Breast epithelium (tissue), 3 donors: ENCODE measurements around the gene TFCP2.

Experiments used
- POLR2A ChIP-seq: fragments of 450-650 bp; IDR thresholded peaks from one replicate; pipeline ENCODE4 v1.6.1; 2016; ENCODE audit warnings: antibody characterized with exemption, mild to moderate bottlenecking, moderate library complexity
- POLR2AphosphoS5 ChIP-seq, 3 donors: sonication (generic); formaldehyde crosslinking; IDR thresholded peaks; one replicate each; pipeline ENCODE4 v1.6.1; 2017; ENCODE audit warnings: antibody characterized with exemption in 3 of 3
- TF ChIP-seq, protein P1 (sequence below), 3 donors: fragments of 450-650 bp; IDR thresholded peaks; one replicate each; pipeline ENCODE4 v1.5.1; 2016 to 2017; ENCODE audit warnings: antibody characterized with exemption in 3 of 3, mild to moderate bottlenecking in 3 of 3, moderate library complexity in 3 of 3

DNA sequence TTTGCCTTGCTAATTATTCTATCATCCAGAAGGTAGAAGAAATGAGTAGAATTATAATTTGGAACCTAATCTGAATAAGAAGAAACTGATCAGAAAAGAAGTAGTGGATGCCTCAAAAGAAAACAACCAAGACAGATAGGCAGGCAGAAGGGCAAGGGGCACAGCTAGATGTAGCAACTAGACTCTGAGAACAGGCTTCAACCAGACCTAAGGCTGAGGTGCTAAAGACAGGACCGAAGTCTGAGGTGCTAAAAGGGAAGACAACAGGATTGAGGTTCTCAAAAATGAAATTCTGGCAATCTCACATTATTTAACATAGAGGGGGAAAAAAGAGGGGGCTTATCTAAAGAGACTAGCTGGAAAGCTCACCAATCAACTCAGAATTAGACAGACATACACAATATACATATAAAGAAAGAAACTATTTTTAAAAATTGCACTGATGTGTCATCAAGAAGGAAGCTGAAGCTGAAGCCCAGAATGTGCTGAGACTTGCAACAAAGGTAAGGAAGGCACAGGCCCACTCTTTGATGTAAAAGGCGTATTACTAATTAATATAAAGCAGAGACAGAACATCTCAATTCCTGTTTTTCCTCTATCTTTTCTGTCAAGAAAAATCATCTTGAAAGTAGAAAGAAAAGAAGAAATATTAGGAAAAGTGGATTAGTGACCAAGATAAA, 45.7 kb downstream of the TFCP2 start:
- TF ChIP-seq, protein P1, sequence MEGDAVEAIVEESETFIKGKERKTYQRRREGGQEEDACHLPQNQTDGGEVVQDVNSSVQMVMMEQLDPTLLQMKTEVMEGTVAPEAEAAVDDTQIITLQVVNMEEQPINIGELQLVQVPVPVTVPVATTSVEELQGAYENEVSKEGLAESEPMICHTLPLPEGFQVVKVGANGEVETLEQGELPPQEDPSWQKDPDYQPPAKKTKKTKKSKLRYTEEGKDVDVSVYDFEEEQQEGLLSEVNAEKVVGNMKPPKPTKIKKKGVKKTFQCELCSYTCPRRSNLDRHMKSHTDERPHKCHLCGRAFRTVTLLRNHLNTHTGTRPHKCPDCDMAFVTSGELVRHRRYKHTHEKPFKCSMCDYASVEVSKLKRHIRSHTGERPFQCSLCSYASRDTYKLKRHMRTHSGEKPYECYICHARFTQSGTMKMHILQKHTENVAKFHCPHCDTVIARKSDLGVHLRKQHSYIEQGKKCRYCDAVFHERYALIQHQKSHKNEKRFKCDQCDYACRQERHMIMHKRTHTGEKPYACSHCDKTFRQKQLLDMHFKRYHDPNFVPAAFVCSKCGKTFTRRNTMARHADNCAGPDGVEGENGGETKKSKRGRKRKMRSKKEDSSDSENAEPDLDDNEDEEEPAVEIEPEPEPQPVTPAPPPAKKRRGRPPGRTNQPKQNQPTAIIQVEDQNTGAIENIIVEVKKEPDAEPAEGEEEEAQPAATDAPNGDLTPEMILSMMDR (IDR thresholded peaks at IDR 0.05), result no peak
- TF ChIP-seq POLR2A, result no peak
- TF ChIP-seq POLR2AphosphoS5 (IDR thresholded peaks at IDR 0.05), result no peak
